NCI-H82 treated with DMSO at 0.1 percent for 48 hours (cell line): ENCODE results near the gene UACA.

ENCODE experiments used
- DNase-seq: peaks from one replicate; lab custom pipeline; 2025; ENCODE audit not compliant: unreplicated experiment; lab: John Stamatoyannopoulos, UW

UACA gene

GRCh38 chr15:70710714-70711113 lies 52.6 kb downstream of the UACA start:
- no peak for DNase-seq

- DNase-seq, result no peak
Observed at GRCh38 chr15:70708839-70709238, 54.5 kb downstream of the UACA start.

GRCh38 chr15:70707686-70708300 lies 55.6 kb downstream of the UACA start:
- no peak for DNase-seq

GRCh38 chr15:70704731-70705130 lies 58.6 kb downstream of the UACA start:
- no peak for DNase-seq

- no peak for DNase-seq
Observed at GRCh38 chr15:70704166-70704565, 59.2 kb downstream of the UACA start.

GRCh38 chr15:70703096-70703878 lies 60.1 kb downstream of the UACA start:
- no peak for DNase-seq

- no peak for DNase-seq
Observed at GRCh38 chr15:70702584-70702983, 60.8 kb downstream of the UACA start.

GRCh38 chr15:70701891-70702568 lies 61.3 kb downstream of the UACA start:
- no peak for DNase-seq

GRCh38 chr15:70701171-70701570 lies 62.2 kb downstream of the UACA start:
- no peak for DNase-seq

GRCh38 chr15:70699890-70700289 lies 63.5 kb downstream of the UACA start:
- DNase-seq, result no peak

GRCh38 chr15:70698836-70699390 lies 64.4 kb downstream of the UACA start:
- DNase-seq, result no peak

GRCh38 chr15:70698426-70698825 lies 64.9 kb downstream of the UACA start:
- DNase-seq, result no peak

- no peak for DNase-seq
Observed at GRCh38 chr15:70690491-70691276, 72.7 kb downstream of the UACA start.

GRCh38 chr15:70690021-70690420 lies 73.3 kb downstream of the UACA start:
- DNase-seq, result no peak

- no peak for DNase-seq
Observed at GRCh38 chr15:70687482-70687881, 75.9 kb downstream of the UACA start.

GRCh38 chr15:70680817-70681216 lies 82.5 kb downstream of the UACA start:
- no peak for DNase-seq

- no peak for DNase-seq
Observed at GRCh38 chr15:70679919-70680231, 83.5 kb downstream of the UACA start.

GRCh38 chr15:70672081-70672480 lies 91.3 kb downstream of the UACA start:
- no peak for DNase-seq

- no peak for DNase-seq
Observed at GRCh38 chr15:70670680-70671079, 92.7 kb downstream of the UACA start.

GRCh38 chr15:70669966-70670658 lies 93.2 kb downstream of the UACA start:
- DNase-seq, result no peak
